GM18508 (cell line): ENCODE data around the gene SPRY1.

Source experiments
- ATAC-seq: cut with Tn5 transposase; IDR thresholded peaks from one replicate; pipeline ENCODE4 v1.9.1; 2021; ENCODE audit warnings: moderate number of reproducible peaks; ENCODE audit not compliant: insufficient read depth, unreplicated experiment

The SPRY1 gene

DNA sequence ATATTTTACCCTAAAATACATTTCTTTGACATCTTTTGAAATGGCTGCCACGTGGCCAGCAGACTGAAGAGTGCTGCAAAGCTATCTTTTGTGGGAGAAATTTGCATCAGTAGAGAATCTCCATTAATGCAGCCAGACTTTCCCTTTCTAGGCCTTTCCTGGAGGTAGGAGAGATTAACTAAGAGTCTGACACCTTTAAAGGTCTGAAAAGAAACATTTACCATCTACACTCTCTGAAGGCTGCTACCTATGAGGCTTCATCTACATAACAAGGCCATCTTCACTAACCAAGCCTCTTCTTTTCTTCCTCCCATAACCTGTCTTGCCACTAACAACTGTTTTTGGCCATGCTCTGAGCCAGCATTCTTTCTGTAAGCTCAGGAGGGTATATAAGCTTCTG is 17.8 kb upstream of the SPRY1 start:
- no peak for ATAC-seq

GRCh38 chr4:123379392-123379791 is 17.2 kb upstream of the SPRY1 start:
- no peak for ATAC-seq

DNA sequence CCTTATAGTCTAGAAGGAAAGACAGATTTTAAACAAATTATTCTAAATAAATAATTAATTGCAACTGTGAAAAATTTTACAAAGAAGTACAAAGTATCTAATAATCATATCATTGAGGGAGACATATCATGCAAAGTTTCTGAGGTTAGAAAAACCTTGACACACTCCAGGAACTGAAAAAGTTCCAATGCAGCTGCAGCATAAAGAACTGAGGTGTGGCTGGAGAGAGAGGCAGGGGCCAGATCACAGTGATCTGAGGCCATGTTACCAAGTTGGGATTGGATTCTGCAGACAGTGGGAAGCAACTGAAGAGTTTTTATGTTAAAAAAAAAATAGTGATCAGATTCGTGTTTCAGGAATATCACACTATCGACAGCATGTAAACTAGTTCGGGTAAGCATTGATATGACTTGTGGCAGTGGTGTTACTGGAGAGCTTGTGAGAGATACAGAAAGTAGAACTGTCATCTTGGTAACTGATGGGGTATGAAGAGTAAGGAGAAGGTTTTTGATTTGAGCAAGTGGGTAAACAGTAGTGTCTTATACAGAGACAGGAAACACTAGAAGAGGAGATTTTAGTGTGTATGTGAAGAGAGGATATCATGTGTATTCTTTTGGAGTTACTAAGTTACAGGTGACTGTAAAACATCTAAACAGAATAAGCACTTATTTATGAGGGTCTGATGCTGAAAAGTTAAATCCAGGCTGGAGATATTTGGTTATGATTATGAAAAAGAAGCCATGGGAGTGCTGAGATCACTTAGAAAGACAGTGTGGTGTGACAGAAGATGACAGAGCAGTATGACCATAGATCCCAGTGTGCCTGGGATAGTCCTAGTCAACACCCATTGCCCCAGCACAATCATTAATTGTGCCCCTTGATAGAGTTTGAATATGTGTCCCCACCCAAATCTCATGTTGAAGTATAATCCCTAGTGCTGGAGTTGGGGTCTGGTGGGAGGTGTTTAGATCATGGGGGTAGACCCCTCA is 15.6 kb upstream of the SPRY1 start:
- peak; percentile 78 for ATAC-seq

DNA sequence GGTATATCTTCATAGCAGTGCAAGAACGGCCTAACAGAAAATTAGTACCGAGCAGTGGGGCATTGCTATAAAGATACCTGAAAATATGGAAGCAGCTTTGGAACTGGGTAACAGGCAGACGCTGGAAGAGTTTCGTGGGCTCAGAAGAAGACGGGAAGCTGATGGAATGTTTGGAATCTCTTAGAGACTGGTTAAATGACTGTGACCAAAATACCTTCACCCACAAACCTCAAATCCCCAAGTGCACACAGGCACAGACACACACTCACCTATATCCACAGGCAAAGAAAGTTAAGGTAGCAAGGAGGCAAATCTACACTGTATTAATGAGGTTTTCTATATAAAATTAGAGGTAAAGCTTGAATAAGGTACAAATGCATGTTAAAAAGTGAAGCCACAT is 14.6 kb upstream of the SPRY1 start:
- ATAC-seq, result no peak

GRCh38 chr4:123383566-123383965 is 13.0 kb upstream of the SPRY1 start:
- no peak for ATAC-seq

GRCh38 chr4:123386609-123387008 is 10.0 kb upstream of the SPRY1 start:
- no peak for ATAC-seq

- ATAC-seq, result no peak
Measured at GRCh38 chr4:123390846-123391456, 5.6 kb upstream of the SPRY1 start.

- no peak for ATAC-seq
Measured at GRCh38 chr4:123393721-123394120, 2.9 kb upstream of the SPRY1 start.

DNA sequence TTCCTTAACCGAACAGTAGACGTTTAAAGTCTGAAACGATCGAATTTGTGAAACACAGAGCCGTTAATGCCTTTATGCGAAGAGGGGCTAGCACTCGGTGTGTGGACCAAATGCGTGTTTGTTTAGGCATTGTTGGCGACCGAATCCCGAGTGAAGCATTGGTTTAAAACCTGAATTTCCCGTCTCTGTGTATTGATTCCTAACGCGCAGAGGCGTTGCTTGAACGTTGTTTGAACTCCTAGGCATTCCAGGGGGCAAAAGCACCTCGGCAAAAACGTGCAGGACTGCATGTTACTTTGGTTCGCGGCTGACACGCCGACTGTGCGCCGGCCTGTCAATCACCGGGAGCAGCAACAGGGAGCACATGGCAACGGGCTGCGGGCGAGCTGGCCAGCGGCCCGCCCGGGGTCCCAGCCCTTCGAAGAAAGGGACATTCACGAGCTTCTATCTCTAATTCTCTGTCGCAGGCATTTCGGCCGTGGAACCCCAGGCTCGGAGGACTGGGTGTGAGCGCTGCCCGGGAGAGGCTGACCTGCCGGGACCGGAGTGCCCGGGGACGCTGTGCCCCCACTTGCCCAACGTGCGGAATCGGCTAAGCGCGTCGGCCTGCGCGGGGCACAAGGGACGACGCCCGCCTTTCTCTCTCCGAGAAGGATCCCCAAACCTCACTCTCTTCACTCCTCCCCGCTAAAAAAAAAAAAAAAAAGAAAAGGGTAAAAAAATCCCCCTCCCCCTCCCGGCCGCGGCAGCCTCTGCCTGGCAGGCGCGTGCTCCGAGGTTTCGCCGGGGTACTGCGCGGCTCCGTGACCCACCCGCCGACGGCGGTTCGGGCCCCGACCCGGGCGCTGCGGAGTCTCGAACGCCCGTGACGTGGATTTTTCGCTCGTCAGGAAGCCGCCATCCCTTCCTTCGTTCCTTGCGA is 810 bp downstream of the SPRY1 start:
- no peak for ATAC-seq

DNA sequence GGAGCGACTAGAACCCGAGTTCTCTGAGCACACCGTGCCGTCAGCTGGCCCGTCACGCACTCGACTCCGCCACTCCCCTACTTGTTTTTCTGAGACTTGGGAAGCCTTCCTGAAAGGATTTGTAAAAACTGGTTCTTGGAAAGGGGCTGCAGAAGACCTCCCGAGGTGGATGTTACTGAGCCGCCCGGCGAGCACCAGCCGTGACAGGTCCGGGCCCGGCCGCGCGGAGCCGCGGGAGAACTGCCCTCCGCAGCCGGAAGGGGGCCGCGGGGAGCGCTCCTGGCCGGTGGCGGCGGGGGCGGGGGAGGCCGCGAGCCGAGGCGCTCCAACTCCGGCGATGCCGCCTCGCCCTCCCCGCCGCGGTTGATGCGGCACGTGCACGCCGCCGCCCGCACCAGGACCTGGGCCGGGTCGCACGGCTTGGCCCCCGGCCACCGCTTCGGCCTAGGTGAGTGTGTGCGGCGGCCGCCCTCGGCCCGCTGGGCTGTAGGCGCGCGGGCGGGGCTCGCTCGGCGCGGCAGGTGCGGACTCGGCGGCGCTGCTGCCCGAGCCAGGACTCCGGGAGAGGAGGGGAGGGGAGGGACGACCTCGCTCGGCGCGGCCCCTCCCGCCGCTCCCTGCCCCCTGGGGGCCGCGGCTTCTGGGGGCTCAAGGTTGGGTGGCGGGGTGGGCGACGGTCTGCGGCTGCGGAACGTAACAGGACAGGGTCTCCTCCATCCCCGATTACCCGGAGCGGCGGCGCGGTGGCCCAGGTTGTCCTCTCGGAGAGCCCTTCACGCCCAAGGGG is 1.7 kb downstream of the SPRY1 start:
- ATAC-seq, result no peak

DNA sequence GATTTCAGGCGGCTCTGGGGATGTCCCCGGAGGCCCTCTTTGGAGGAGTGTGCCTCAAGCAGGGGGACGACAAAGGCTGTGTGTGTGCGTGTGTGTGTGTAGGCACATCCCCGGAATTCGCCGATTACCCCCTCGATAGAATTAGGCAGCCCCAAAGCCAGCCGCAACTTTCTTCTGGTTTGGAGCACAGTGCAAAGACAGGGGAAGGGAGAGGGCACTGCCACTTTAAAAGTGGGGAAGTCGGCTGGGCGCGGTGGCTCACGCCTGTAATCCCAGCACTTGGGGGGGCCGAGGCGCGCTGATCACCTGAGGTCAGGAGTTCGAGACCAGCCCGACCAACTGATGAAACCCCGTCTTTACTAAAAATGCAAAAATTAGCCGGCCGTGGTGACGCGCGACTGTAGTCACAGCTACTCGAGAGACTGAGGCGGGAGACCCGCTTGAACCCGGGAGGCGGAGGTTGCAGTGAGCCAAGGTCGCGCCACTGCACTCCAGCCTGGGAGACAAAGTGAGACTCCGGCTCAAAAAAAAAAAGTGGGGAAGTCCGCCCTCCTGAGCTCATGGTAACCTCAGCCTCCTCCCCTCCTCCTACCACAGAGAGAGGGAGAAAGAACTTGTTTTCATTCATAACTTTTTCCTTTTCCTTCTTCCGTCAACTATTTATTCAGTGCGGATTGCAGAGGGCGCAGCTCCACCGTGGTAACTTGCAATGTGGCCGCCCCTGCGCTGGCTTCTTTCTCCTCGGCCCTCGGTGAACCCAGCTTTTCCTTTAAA is 2.4 kb downstream of the SPRY1 start:
- no peak for ATAC-seq

- no peak for ATAC-seq
Measured at GRCh38 chr4:123399627-123400358, 3.2 kb downstream of the SPRY1 start.

DNA sequence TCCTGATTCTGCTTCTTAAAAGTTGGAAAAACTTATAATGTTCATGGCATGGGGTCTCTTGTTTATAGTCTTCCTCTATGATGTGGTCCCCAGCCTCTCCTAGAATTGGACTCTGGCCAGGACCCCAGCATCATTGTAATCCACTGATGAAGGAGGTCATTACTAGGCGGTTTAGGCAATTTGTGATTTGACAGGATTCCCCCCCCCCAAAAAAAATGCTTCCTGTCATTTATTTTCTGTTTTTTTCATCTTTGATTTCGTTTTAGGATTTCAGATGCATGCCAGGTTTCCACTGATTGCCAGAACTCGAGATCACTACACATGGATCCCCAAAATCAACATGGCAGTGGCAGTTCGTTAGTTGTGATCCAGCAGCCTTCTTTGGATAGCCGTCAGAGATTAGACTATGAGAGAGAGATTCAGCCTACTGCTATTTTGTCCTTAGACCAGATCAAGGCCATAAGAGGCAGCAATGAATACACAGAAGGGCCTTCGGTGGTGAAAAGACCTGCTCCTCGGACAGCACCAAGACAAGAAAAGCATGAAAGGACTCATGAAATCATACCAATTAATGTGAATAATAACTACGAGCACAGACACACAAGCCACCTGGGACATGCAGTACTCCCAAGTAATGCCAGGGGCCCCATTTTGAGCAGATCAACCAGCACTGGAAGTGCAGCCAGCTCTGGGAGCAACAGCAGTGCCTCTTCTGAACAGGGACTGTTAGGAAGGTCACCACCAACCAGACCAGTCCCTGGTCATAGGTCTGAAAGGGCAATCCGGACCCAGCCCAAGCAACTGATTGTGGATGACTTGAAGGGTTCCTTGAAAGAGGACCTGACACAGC is 4.9 kb downstream of the SPRY1 start:
- ATAC-seq, result no peak

- no peak for ATAC-seq
Measured at GRCh38 chr4:123402121-123402465, 5.5 kb downstream of the SPRY1 start.

DNA sequence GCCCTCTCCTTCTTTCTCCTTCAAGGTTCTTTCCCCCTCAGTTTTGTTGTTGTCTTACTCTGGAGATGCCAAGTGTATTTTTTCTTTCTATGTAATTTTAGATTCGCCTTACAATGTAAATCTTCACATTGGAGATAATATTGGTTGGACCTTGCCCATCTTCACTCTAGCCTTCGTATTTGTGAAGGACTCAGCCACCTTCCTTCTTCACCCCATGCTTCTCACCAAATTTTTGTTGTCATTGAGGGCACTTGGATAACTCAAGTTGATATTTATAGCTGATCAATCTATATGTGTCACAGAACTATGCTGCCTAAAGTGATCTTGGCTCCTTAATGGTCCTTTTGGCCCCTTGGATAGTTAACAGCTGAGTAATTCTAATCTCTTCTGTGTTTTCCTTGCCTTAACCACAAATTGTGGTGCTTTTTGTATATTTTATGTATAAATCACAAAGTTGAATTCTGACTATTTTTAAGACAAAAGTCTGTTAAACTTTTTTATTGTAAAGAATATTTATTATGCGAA is 6.5 kb downstream of the SPRY1 start:
- no peak for ATAC-seq

- ATAC-seq, result no peak
Measured at GRCh38 chr4:123404533-123404932, 7.9 kb downstream of the SPRY1 start.

GRCh38 chr4:123405267-123405865 is 8.8 kb downstream of the SPRY1 start:
- ATAC-seq, result no peak
